CD4-positive, alpha-beta T cell (primary cell): Measurements from ENCODE around the gene GATA3. TPM values are rescaled to one million over a fixed set of nuclear protein-coding genes. Genes with fewer than 3 reads are reported as not detected.

Experiments used
- ATAC-seq: fragments of 200-7000 bp; cut with Tn5 transposase; one replicate; pipeline ENCODE4 v1.10.0; 2022; ENCODE audit warnings: mild to moderate bottlenecking; ENCODE audit not compliant: poor library complexity
- CTCF ChIA-PET: fragments of 350-600 bp; sonication (Branson Sonifier 250); formaldehyde crosslinking; loops from one replicate; lab custom pipeline; 2021; ENCODE audit warnings: antibody characterized with exemption, inconsistent platforms; lab: Charles Lee
- POLR2A ChIA-PET: fragments of 350-600 bp; sonication (Branson Sonifier 250); formaldehyde crosslinking; loops from one replicate; lab custom pipeline; 2021; ENCODE audit warnings: antibody characterized with exemption, inconsistent platforms; lab: Charles Lee
- DNase-seq, 14 experiments: peaks; one replicate each; pipeline ENCODE4 v3.0.0-alpha.2; 2013 to 2020; ENCODE audit warnings: mixed read lengths in 2 of 14
- H3K27ac ChIP-seq, 2 donors: one replicate each; pipeline versions ENCODE4 v1.5.1 to v1.7.0; 2013; ENCODE audit warnings: low read length in 2 of 2, low read depth in 1 of 2, mild to moderate bottlenecking in 1 of 2
- H3K27me3 ChIP-seq, 2 experiments: 1 replicate in 1 of 2; 2 replicates in 1 of 2; pipeline versions ENCODE4 v1.6.1 to v1.7.0; 2013; ENCODE audit warnings: low read length in 2 of 2, control low read depth in 1 of 2, mild to moderate bottlenecking in 1 of 2, moderate library complexity in 1 of 2; ENCODE audit not compliant: insufficient read depth in 2 of 2, control insufficient read depth in 1 of 2
- H3K36me3 ChIP-seq: one replicate; pipeline ENCODE4 v1.6.1; 2013; ENCODE audit warnings: low read length, control low read depth; ENCODE audit not compliant: insufficient read depth
- H3K4me1 ChIP-seq: one replicate; pipeline ENCODE4 v1.6.1; 2013; ENCODE audit warnings: low read length, control low read depth; ENCODE audit not compliant: insufficient read depth
- H3K4me3 ChIP-seq: one replicate; pipeline ENCODE4 v1.5.1; 2013; ENCODE audit warnings: mild to moderate bottlenecking, low read length, moderate library complexity
- H3K9me3 ChIP-seq, 2 experiments: 1 replicate in 1 of 2; 2 replicates in 1 of 2; pipeline versions ENCODE4 v1.6.1 to v1.7.0; 2013; ENCODE audit warnings: low read length in 2 of 2, mild to moderate bottlenecking in 2 of 2, control low read depth in 1 of 2, moderate library complexity in 1 of 2; ENCODE audit not compliant: control insufficient read depth in 1 of 2, insufficient read depth in 1 of 2
- H3K27ac Mint-ChIP-seq: one replicate; pipeline ENCODE4 v1.8.0; 2020; ENCODE audit warnings: mixed read lengths
- H3K27me3 Mint-ChIP-seq: one replicate; pipeline ENCODE4 v1.8.0; 2021; ENCODE audit warnings: mixed read lengths
- H3K36me3 Mint-ChIP-seq: one replicate; pipeline ENCODE4 v1.8.0; 2021; ENCODE audit warnings: low read depth, mixed read lengths
- H3K4me1 Mint-ChIP-seq: one replicate; pipeline ENCODE4 v1.8.0; 2021; ENCODE audit warnings: low read depth, mixed read lengths
- H3K4me3 Mint-ChIP-seq: one replicate; pipeline ENCODE4 v1.8.0; 2020; ENCODE audit warnings: mild to moderate bottlenecking, mixed read lengths
- H3K9me3 Mint-ChIP-seq: one replicate; pipeline ENCODE4 v1.8.0; 2020; ENCODE audit warnings: mixed read lengths
- CTCF ChIP-seq: fragments of 200-600 bp; IDR thresholded peaks from one replicate; pipeline ENCODE4 v1.8.0; 2022; ENCODE audit warnings: antibody characterized with exemption, mild to moderate bottlenecking
- intact Hi-C, 2 experiments: fragments of 100-400 bp; cut with DNase I in 1 of 2; cut with micrococcal nuclease in 1 of 2; formaldehyde crosslinking; loops; one replicate each; pipeline versions ENCODE4 v1.15.1 to v1.9.0; 2023 to 2025; cut with DNase I, micrococcal nuclease
- total RNA-seq, 174 experiments: library from RNA in 2 of 174; stranded (reverse) in 2 of 174; gene quantifications; one replicate each; pipeline ENCODE4 v1.2.3 and lab custom pipeline; 2021 to 2026

Gene GATA3
- total RNA-seq, 2 experiments from 2014 or later: 128 to 141 TPM

DNA sequence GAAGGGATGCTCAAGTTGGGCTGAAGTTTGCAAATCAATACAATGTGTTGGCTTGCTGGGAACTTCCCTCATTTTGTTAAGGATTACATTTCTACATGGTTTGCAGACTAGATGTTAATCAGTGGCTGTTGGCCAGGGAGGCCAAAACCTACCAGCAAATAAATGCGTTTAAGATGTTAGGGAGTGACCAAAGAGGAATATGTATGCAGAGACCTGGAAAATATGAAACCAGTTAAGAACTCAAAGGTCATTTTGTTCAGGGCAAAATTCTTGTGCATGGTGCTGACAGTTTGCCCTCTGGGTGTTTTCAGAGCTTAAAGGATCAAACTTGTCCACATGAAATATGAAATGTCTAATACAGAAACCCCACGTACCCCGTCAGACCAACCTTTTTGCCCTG is 30.3 kb downstream of the GATA3 start:
- H3K4me3 ChIP-seq: no peak overlapping the region
- no peak overlapping the region for H3K27ac ChIP-seq
- H3K27me3 ChIP-seq: no peaks in the 10 kb centered on the region
- ATAC-seq (no peak), DNase-seq (no peak)
- H3K4me1 ChIP-seq: peaks cover 27% of the 10 kb centered on the region
- H3K4me1 Mint-ChIP-seq: peaks cover 31% of the 10 kb centered on the region
- ChIA-PET POLR2A (no interaction called here), CTCF (no interaction called here)
- H3K9me3 ChIP-seq: no peaks in the 10 kb centered on the region
- no peak for TF ChIP-seq CTCF
- no peaks in the 10 kb centered on the region for H3K9me3 Mint-ChIP-seq
- no peak overlapping the region for H3K4me3 Mint-ChIP-seq
- intact Hi-C loops: no loop called here
- H3K36me3 ChIP-seq: peaks cover 27% of the 10 kb centered on the region
- H3K27me3 Mint-ChIP-seq: no peaks in the 10 kb centered on the region
- H3K27ac Mint-ChIP-seq: no peak overlapping the region
- peaks cover 28% of the 10 kb centered on the region for H3K36me3 Mint-ChIP-seq

DNA sequence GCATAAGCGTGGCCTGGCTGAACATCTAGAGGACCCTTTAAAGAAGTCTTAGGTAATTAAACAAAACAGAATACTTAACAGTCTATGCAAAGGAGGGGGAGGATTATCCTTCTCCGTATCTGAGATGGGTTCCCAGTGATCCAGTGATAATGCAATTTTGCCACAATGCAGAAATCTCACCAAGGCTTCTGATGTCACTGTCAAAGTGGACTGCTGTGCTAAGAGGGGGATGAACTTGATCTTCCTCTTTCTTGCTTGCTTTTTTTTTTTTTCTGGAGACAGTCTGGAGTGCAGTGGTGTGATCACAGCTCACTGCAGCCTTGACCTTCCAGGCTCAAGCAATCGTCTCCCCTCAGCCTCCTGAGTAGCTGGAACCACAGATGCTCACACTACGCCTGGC is 30.8 kb downstream of the GATA3 start:
- TF ChIP-seq CTCF: no peak
- CTCF ChIA-PET: no interaction called here
- POLR2A ChIA-PET: interaction anchor here (2.0 kb wide), 1 partner anchor 24 kb away, joined by 7 read pairs; no protein-coding TSS in a partner anchor

GRCh38 chr10:8086315-8086714 is 31.8 kb downstream of the GATA3 start:
- ChIA-PET CTCF (no interaction called here), POLR2A (interaction anchor here (2.0 kb wide), 1 partner anchor 25 kb away, joined by 7 read pairs; no protein-coding TSS in a partner anchor)
- H3K9me3 Mint-ChIP-seq: no peaks in the 10 kb centered on the region
- TF ChIP-seq CTCF: no peak
- H3K27me3 Mint-ChIP-seq: no peaks in the 10 kb centered on the region
- no peak overlapping the region for H3K4me3 Mint-ChIP-seq
- no peak overlapping the region for H3K27ac ChIP-seq
- H3K4me1 ChIP-seq: peaks cover 27% of the 10 kb centered on the region
- DNase-seq (no peak), ATAC-seq (no peak)
- no peaks in the 10 kb centered on the region for H3K27me3 ChIP-seq
- H3K27ac Mint-ChIP-seq: no peak overlapping the region
- no peak overlapping the region for H3K4me3 ChIP-seq
- peaks cover 40% of the 10 kb centered on the region for H3K4me1 Mint-ChIP-seq
- H3K36me3 ChIP-seq: peaks cover 19% of the 10 kb centered on the region
- H3K36me3 Mint-ChIP-seq: peaks cover 18% of the 10 kb centered on the region
- no peaks in the 10 kb centered on the region for H3K9me3 ChIP-seq
- intact Hi-C loops: no loop called here

More for the DNA sequence above, 30.8 kb downstream of the GATA3 start:
- DNase-seq (no peak), ATAC-seq (no peak)
- peaks cover 27% of the 10 kb centered on the region for H3K4me1 ChIP-seq
- no peak overlapping the region for H3K4me3 ChIP-seq
- H3K27me3 ChIP-seq: no peaks in the 10 kb centered on the region
- Mint-ChIP-seq H3K36me3 (peaks cover 28% of the 10 kb centered on the region), H3K27ac (no peak overlapping the region), H3K4me3 (no peak overlapping the region), H3K9me3 (no peaks in the 10 kb centered on the region), H3K4me1 (peaks cover 33% of the 10 kb centered on the region), H3K27me3 (no peaks in the 10 kb centered on the region)
- H3K36me3 ChIP-seq: peaks cover 27% of the 10 kb centered on the region
- H3K27ac ChIP-seq: no peak overlapping the region
- no peaks in the 10 kb centered on the region for H3K9me3 ChIP-seq
- intact Hi-C loops: no loop called here
